GM12891 (cell line): ENCODE measurements around the gene TLE1.

Experiments
- POLR2A ChIP-seq: IDR thresholded peaks from 2 replicates; pipeline ENCODE4 v1.6.1; 2011; ENCODE audit warnings: low read depth, low read length, control low read depth
- TAF1 ChIP-seq: IDR thresholded peaks from 2 replicates; pipeline ENCODE4 v1.6.1; 2011; ENCODE audit warnings: low read depth, low read length, control low read depth

DNA sequence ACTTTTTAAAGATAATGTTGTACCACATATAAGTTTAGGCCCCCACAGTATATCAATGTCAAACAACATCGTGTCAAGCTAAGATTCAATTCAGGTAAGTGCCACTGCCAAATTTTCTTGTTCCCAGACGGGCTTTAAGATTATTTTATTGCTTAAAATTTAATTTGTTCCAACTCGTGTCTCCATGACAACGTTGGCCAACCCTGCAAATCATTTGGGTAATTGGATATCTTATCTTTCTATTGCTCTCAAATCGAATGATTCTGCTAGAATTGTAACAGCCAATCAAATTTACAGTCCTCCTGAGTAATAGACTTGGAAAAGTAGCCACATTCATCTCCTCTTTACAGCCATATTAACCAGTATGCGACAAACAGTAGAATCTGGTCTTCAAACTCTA lies 19.5 kb downstream of the TLE1 start:
- TF ChIP-seq POLR2A (no peak), TAF1 (no peak)
